ENCODE results near the gene MACROD2. TPM values are rescaled to one million over a fixed set of nuclear protein-coding genes. Genes with fewer than 3 reads are reported as not detected.

MACROD2 gene
- total RNA-seq, 1 donor from 2014 or later: 2.4 TPM

DNA sequence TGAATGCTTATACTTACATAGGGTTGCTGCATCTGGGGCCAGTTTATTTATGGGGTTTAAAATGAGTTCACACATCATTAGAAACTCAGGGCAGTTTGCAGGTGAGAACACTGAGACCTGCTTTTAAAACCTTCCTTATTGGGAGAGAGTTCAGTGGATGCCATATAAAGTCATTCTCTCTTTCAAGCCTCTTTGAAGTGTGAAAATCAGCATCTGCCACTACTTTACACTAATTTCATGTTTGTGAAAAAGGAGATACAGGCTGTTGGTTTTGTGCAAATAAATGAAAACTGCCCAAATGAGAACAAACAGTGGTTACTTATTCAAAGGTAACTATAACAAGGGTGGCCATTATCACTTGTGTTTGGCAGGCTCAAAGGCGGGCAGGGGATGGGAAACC is 2047.4 kb downstream of the MACROD2 start:
- Mint-ChIP-seq H3K4me1 (ENCODE audit: low read depth, unreplicated experiment) (no peaks in the 10 kb centered on the region), H3K36me3 (ENCODE audit: low read depth, unreplicated experiment) (no peaks in the 10 kb centered on the region), H3K27me3 (ENCODE audit: low read depth, unreplicated experiment) (no peaks in the 10 kb centered on the region), H3K4me3 (ENCODE audit: unreplicated experiment) (no peak overlapping the region), H3K27ac (ENCODE audit: unreplicated experiment) (no peak overlapping the region), H3K9me3 (ENCODE audit: unreplicated experiment) (no peaks in the 10 kb centered on the region)
- Histone ChIP-seq H3K9ac (ENCODE audit: low read length) (no peak overlapping the region), H3K27me3 (ENCODE audit: insufficient read depth, low read length) (no peaks in the 10 kb centered on the region), H3K79me2 (ENCODE audit: insufficient read depth, low read length) (no peaks in the 10 kb centered on the region), H3K4me1 (ENCODE audit: insufficient read depth, low read length) (no peaks in the 10 kb centered on the region), H4K20me1 (ENCODE audit: insufficient read depth, low read length) (no peaks in the 10 kb centered on the region), H3K9me3 (ENCODE audit: insufficient read depth, low read depth, low read length) (no peaks in the 10 kb centered on the region), H2AFZ (ENCODE audit: low read depth, low read length) (no peak overlapping the region), H3K27ac (ENCODE audit: low read depth, low read length) (no peak overlapping the region), H3K36me3 (ENCODE audit: insufficient read depth, low read length) (no peaks in the 10 kb centered on the region), H3K4me3 (ENCODE audit: insufficient read depth, low read depth, low read length) (no peak overlapping the region), H3K4me2 (ENCODE audit: low read length) (no peak overlapping the region)
- DNase-seq (ENCODE audit: low read depth) (no peak), FAIRE-seq (no peak)
- TF ChIP-seq EZH2 (IDR thresholded peaks at IDR 0.05; ENCODE audit: insufficient read depth, low read length) (no peak), CTCF (IDR thresholded peaks at IDR 0.05; ENCODE audit: insufficient read depth, low read depth, low read length) (no peak)

DNA sequence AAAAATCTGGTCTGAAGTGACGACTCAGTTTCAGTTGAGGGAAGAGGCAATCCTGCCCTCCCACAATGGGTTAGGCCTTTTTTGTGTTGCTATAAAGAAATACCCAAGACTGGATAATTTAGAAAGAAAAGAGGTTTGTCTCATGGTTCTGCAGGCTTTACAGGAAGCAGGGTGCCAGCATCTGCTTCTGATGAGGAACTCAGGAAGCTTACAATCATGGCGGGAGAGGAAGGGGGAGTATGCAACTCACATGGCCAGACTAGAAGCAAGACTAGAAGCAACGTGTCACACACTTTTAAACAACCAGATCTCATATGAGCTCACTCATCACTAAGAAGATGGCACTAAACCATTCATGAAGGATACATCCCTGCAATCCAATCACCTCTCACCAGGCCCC is 2048.6 kb downstream of the MACROD2 start:
- FAIRE-seq: no peak
- Histone ChIP-seq H3K4me2 (ENCODE audit: low read length) (no peak overlapping the region), H3K4me1 (ENCODE audit: insufficient read depth, low read length) (no peaks in the 10 kb centered on the region), H3K9me3 (ENCODE audit: insufficient read depth, low read depth, low read length) (no peaks in the 10 kb centered on the region), H2AFZ (ENCODE audit: low read depth, low read length) (no peak overlapping the region), H3K36me3 (ENCODE audit: insufficient read depth, low read length) (no peaks in the 10 kb centered on the region), H3K9ac (ENCODE audit: low read length) (no peak overlapping the region), H3K27ac (ENCODE audit: low read depth, low read length) (no peak overlapping the region), H4K20me1 (ENCODE audit: insufficient read depth, low read length) (no peaks in the 10 kb centered on the region), H3K79me2 (ENCODE audit: insufficient read depth, low read length) (no peaks in the 10 kb centered on the region), H3K4me3 (ENCODE audit: insufficient read depth, low read depth, low read length) (no peak overlapping the region), H3K27me3 (ENCODE audit: insufficient read depth, low read length) (no peaks in the 10 kb centered on the region)
- no peaks in the 10 kb centered on the region for H3K4me1 Mint-ChIP-seq (ENCODE audit: low read depth, unreplicated experiment)
- H3K36me3 Mint-ChIP-seq (ENCODE audit: low read depth, unreplicated experiment): no peaks in the 10 kb centered on the region
- no peak for DNase-seq (ENCODE audit: low read depth)
- H3K9me3 Mint-ChIP-seq (ENCODE audit: unreplicated experiment): no peaks in the 10 kb centered on the region
- no peak for TF ChIP-seq CTCF (IDR thresholded peaks at IDR 0.05; ENCODE audit: insufficient read depth, low read depth, low read length)
- no peak for TF ChIP-seq EZH2 (IDR thresholded peaks at IDR 0.05; ENCODE audit: insufficient read depth, low read length)
- no peak overlapping the region for H3K27ac Mint-ChIP-seq (ENCODE audit: unreplicated experiment)
- no peaks in the 10 kb centered on the region for H3K27me3 Mint-ChIP-seq (ENCODE audit: low read depth, unreplicated experiment)
- no peak overlapping the region for H3K4me3 Mint-ChIP-seq (ENCODE audit: unreplicated experiment)

DNA sequence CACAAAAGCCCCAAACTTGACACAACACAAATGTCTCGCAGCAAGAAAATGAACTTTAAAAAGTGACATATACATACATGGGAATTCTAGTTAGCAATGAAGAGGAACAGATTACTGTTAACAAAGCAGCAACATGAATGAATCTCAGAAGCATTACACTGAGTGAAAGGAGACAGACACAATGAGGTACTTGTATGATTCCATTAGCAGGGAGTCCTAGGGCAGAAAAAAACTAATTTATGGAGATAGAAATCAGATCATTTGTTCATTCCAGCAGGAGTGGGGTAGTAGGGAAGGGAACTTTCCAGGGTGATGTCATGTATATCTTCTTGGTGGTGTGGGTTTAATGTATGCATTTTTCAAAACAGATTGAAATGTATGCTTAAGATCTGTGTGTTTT is 2053.6 kb downstream of the MACROD2 start:
- Histone ChIP-seq H3K27ac (ENCODE audit: low read depth, low read length) (no peak overlapping the region), H3K79me2 (ENCODE audit: insufficient read depth, low read length) (no peaks in the 10 kb centered on the region), H3K27me3 (ENCODE audit: insufficient read depth, low read length) (no peaks in the 10 kb centered on the region), H3K9me3 (ENCODE audit: insufficient read depth, low read depth, low read length) (no peaks in the 10 kb centered on the region), H3K4me1 (ENCODE audit: insufficient read depth, low read length) (no peaks in the 10 kb centered on the region), H3K36me3 (ENCODE audit: insufficient read depth, low read length) (no peaks in the 10 kb centered on the region), H3K4me2 (ENCODE audit: low read length) (no peak overlapping the region), H2AFZ (ENCODE audit: low read depth, low read length) (no peak overlapping the region), H4K20me1 (ENCODE audit: insufficient read depth, low read length) (no peaks in the 10 kb centered on the region), H3K4me3 (ENCODE audit: insufficient read depth, low read depth, low read length) (no peak overlapping the region), H3K9ac (ENCODE audit: low read length) (no peak overlapping the region)
- H3K4me1 Mint-ChIP-seq (ENCODE audit: low read depth, unreplicated experiment): no peaks in the 10 kb centered on the region
- H3K27me3 Mint-ChIP-seq (ENCODE audit: low read depth, unreplicated experiment): no peaks in the 10 kb centered on the region
- FAIRE-seq: no peak
- H3K27ac Mint-ChIP-seq (ENCODE audit: unreplicated experiment): no peak overlapping the region
- H3K9me3 Mint-ChIP-seq (ENCODE audit: unreplicated experiment): no peaks in the 10 kb centered on the region
- no peak for TF ChIP-seq EZH2 (IDR thresholded peaks at IDR 0.05; ENCODE audit: insufficient read depth, low read length)
- no peak for DNase-seq (ENCODE audit: low read depth)
- H3K4me3 Mint-ChIP-seq (ENCODE audit: unreplicated experiment): no peak overlapping the region
- H3K36me3 Mint-ChIP-seq (ENCODE audit: low read depth, unreplicated experiment): no peaks in the 10 kb centered on the region
